Activated CD8-positive, alpha-beta memory T cell treated with anti-CD3 and anti-CD28 coated beads, Interleukin-2, amount 50 U/mL, for 4 hours (primary cell): ENCODE data around the gene PRKAG2.

Experiments used
- DNase-seq: peaks from one replicate; pipeline ENCODE4 v3.0.0-alpha.2; 2020

Gene PRKAG2

DNA sequence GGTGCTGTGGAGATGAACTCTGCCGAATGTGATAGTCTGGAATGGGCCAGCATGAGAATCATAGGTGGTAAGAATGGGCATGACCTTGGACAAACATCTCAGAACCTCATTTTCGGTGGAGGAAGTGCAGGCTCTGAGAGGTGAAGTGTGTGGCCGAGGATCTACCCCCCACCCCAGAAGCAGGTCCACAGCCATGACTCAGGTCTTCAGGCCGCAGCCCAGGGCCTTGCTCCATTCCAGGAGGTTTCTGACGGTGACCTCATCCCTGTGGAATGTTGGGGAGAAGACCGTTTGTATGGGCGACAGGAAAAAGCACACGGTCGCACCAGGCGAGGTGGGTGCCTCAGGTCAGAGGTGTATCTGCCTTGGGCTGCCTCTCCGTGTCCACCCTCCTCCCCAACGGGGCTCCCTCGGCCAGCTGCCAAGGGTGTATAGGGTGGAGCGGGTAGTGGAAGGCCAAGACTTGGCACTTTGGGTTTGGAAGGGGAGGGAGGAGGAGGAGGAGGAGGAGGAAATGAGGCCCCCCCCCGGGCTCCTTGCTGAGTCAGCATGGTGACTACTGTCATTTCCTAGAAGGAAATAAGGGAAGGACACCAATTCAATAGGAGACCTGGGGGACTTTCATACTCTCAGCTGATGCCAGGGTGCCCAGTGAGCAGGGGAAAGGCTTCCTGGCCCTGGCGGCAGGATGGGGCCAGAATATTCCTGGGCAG is 189.2 kb downstream of the PRKAG2 start:
- no peak for DNase-seq

DNA sequence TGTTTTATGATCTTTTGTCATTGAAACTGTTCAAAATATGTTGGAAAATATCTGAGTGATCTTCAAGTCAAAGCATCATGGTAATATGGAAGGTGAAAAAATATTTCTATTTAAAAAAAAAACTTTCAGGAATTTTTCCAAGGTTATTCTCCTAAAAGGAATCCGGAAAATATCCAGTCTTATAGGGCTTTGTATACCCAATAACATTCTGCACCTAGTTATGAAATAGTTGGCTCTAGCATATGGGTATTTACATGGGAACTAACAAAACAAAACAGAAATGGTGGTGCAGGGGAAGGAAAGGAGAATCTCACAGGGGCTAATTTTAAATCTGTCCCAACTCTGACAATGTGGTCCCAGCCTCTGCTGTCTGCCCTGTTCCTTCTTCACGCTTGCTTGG is 190.1 kb downstream of the PRKAG2 start:
- no peak for DNase-seq

DNA sequence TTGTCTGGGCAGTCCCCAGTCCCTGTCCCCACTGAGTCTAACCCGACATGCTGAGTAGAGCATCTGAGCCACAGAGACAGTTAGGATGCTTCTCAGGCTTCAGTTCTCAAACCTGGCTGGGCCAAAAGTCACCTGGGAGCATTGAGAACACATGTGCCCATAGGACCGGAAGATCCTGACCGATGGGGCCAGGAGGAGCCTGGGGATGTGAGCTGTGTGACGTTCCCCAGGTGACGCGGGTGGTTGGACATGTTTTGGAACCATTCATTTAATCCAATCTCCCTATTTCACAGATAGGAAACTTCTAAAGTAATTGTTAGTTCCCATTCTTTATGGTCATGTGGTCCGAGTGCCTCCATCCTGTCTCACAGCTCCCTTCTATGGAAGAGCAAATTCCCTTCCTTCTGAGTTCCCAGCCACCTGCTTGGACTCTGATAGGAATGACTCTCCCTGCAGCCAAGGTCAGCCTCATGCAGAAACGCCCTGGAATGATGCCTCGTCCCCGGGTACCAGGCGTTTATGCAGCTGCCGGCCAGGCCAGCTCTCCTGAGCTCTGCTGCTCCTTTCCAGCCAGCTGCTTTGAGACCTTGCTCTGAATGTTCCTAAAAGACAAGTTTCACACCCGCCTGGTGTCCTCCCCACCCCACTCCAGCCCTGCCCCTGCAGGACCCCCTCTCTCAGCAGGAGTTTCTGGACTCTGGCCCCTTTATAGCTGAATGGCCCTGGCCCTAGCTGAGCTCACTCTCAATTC is 190.7 kb downstream of the PRKAG2 start:
- DNase-seq: no peak

DNA sequence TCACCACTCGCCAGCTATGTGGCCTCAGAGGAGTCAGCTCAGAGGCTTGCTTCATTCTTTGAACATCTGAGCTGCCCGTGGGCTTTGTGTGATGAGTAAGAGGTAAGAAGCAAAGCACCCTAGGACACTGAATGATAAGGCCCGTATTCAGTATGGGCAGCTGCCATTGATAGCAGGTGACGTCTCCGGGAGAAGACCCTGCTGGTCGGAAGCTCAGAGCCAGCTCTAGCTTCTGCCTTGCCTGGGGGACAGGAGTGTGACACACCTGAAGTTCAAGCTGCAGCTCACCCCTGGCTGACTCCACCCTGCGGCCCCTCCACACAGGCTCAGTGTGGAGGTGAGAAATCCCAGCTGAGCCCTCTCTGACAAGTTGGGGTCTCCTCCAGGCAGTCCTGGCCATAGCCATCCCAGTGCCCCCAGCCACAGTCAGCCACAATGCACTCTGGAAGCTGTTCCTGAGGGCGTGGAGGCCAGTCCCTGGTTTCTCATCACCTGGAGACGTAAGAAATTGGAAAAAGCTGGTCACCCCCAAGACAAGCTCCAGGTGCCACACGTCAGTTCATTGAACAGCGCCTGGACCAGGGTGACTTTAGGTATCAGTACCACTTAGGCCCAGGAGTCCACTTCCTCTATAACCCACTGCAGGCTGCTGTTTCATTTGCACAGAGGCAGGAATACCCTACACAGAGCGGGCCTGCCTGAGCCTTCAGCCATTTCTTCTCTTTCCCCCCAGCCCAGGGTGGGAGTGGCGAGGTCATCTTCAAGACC is 192.3 kb downstream of the PRKAG2 start:
- no peak for DNase-seq

DNA sequence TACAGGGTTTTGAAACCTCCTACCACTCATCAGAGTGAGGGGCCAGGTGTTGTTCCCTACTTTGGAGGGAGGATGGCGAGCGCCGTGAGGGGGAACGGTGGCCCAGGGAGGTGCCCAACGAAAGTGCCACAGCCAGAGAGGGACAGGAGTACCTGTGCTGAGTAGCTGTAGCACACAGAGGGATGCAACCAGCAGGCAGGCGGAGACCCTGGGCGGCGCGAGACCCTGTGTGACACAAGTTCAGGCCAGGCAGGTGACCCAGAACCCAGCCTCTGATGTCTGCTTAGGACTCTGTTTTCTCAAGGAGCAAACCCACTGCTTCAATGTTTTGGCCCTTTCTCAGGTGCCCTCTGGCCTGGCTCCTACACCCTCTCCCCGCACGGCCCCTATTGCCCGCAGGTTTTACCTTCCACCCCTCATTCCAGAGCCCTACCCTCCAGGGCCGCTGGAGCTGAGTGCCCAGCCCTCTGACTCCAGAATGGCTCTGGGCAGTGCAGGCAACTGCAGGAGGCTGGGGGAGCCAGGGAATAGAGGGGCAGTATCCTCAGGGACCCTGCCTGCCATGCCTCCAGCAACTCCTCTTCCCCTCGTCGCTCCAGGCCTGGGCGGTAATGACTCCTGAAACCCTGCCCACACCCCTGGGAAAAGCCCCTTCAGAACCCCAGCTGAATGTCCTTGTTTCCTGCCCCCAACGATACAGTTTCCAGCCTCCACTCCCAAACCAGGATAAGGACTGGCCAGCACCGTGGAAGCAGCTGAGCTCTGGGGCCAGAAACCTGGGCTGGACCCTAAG is 193.1 kb downstream of the PRKAG2 start:
- DNase-seq: no peak

DNA sequence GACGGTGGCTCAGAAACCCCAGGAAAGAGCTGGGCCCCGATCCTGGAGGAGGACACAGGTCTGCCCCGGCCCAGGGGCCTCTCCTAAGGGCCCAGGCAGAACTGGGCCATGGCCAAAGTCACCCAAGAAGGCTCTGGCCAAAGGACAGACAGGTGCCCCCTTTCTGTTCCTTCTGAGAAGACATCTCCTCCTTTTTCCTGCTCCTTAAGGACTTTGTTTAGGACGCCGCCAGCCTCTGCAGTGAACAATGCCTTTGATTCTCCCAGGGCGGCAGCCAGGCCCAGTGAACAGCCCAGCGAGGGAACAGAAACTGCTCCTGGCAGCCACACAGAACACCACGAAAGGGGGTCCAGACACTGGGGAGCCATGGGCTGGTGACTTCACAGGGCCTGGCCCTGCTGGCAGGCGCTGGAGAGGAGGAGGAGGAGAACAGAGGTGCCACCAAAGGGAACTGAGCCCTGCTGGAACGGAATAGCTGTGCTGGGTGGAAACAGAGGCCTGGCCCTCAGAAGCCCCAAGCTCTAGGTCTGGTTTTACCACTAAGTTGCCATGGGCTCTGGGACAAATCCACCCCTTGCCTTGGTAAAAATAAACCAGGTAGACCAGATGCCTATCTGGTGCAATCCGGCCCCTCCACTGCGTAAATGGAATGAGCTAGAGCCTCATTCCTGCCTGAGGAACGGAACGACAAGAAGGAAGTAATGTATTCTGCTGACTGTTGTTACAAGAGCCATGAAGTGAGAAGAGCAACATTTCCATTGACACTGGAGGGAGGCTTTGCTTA is 193.9 kb downstream of the PRKAG2 start:
- no peak for DNase-seq

DNA sequence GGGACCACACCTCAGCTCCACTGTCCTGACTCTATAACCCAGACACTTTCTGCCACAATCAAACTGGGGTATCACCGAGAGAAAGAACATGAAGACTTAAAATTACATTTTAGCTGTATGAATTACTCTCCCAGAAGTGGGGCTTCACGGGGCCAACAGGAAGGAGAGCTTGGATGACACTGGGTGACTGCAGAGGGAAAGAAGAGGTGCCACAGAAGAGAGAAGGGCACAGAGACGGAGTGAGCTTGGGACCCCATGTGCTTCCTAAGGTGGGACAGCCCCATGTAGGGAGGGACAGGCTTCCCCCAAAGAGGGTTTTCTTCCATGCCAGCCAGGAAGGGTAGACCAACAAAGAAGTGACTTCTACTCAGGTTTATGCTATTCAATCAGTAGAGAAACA is 195.2 kb downstream of the PRKAG2 start:
- DNase-seq: no peak

DNA sequence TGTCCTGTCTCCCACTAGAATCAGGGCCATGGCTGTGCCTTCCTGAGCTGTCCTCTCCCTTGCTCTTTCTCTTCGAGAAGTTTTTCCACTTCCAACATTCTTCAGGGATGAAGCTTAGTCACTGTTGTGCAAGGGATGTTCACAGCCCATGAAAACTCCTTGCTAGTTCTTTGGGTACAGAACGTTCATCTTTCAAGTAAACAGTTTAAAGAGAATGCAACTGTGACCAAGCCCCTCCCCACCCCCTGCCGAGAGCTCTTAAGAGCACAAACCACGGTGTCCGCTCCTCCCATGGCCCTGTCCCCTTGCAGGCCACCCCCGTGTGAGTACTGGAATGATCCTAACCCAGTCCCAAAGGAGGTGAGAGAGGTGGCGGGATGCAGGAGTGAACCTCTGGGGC is 196.1 kb downstream of the PRKAG2 start:
- no peak for DNase-seq

DNA sequence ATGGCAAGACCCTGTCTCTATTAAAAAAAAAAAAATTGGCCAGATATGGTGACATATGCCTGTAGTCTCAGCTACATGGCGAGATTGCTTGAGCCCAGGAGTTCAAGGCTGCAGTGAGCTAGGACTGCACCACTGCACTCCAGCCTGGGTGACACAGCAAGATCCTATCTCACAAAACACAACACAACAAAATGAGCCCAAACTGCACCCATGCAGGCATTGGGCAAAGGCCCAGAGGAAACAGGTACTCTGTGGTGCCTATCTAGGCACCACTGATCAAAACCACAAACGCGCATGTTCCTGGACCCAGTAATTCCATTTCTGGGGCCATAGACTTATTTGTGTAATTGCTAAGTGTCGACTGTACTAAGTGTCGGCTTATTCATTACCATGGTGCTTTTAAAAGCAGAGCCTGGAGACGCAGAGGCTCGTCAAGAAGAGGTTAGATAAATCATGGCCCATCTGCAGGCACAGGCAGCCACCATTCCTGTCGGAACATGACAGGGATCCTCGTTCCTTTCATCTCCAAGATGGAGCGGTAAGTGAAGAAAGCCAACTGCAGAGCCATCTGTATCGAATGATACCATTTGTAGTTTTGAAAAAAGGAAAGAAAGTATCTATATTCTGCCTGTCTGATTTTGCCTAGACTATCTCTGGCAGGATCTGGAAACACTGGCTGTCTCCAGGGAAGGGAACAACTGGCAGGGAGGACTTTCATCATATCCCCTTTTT is 196.9 kb downstream of the PRKAG2 start:
- DNase-seq: no peak

DNA sequence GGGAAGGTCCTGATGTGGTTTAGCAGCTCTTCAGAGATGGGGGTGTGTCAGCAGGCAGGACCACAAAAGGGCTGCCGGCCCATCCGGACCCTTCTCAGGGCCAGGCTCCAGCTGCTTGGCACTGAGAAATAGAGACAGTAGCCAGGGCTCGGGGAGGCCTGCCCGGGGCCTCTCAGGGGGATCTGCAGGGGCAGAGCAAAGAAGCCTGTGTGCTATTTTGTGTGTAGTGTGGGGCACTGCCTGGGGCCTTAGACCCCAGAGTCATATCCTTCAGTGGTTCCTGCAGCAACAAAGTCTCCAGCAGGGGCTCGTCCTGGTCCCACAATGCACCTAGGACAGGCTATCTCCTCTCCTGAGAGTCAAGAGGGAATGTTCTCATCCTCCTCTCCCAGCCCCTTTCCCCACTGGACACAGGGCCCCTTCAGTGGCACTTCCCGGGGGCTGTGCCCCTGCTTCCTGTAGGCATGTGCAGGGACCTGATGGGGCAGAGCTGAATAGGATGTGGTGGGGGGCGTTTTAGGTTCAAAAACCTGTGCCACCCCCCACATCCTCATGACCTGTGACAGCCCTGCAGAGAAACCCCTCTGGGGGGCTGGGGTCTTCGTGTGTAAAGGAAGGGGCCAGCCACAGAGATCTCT is 197.7 kb downstream of the PRKAG2 start:
- DNase-seq: no peak

DNA sequence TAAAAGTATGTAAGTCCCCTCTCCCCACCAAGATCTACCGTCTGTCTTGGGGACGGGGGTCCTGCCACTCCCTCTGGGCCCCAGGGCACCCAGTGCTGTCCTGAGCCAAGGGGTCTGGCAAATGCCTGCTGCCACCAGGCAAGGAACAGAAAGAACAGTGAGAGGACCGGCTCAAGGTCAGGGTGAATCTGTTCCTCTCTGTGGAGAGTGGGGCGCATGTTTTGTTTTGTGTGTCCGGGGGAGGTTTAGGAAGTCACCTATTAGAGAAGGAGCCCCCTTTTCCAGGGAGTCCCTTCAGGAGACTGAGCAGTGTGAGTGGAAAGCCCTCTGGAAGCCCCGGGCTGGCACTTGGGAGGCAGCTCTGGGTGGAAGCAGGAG is 198.7 kb downstream of the PRKAG2 start:
- DNase-seq: no peak

DNA sequence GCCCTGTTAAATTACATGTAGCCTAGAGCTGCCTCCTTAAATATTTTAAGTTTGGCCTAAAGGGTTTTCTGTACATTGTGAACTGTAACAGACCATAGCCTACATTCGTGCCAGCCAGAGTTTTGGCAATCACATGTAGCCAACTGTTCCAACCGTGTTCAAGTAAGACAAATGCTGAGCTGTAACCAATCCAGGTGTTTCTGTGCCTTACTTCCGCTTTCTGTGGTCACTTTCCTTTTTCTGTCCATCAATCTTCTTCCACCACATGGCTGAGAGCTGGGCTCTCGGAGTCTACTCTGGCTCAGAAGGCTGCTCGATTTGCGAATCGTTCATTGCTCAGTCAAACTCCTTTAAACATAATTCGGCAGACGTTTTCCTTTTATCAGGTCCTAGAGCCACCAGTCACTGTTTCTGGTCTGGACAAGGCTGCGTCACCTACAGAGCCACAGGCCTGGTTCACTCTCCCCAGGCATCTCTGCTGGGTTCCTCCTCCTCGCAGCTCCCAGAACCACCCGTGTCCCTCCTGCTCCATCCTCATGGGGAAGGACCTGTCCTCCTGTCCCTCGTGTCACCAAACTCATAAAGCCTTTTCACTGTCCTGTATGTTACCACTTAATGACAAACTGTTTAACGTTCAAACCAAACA is 199.2 kb downstream of the PRKAG2 start:
- no peak for DNase-seq

DNA sequence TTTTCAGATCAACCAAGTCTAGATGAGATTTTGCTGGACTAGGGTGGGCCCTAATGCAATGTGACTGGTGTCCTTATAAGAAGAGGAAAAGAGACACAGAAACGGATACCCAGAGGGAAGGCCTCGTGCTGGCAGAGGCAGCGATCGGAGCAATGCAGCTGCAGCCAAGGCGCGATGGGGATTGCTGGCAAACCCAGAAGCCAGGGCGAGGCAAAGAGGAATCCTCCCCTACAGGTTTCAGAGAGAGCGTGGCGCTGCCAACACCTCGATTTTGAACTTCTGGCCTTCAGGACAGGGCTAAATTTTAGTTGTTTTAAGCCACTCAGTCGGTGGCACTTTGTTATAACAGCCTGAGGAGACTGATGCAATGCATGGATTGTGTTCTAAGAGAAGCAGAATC is 200.2 kb downstream of the PRKAG2 start:
- DNase-seq: no peak

DNA sequence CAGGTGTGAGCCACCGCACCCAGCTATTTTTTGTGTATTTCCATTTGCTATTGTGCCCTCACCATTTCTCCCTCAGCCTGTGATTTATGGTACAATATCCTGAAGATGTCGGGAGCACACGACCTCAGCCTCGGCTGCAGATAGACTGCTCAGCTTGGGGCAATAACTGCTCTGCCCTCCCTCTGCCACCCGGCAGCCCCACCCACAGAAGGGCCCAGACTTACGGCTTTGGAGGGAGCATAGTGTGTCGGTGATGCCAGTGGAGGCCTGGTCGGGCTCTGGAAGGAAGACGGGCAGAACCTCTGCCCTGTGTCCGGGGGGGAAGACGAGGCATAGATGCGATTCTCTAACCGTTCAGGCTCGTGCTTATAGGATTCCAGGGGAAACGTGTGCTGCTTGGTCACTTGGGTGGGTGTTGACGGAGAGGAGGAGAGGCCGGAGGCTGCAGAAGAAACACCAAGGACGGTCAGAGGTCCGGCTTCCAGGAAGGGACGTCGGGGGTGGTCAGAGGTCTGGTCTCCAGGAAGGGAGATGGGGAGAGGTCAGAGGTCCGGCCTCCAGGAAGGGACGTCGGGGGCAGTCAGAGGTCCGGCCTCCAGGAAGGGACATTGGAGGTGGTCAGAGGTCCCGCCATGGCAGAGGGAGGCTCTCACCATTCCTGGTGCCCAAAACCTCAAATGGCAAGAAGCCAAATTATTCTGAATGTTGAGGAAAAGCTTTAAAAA is 201.6 kb downstream of the PRKAG2 start:
- no peak for DNase-seq

DNA sequence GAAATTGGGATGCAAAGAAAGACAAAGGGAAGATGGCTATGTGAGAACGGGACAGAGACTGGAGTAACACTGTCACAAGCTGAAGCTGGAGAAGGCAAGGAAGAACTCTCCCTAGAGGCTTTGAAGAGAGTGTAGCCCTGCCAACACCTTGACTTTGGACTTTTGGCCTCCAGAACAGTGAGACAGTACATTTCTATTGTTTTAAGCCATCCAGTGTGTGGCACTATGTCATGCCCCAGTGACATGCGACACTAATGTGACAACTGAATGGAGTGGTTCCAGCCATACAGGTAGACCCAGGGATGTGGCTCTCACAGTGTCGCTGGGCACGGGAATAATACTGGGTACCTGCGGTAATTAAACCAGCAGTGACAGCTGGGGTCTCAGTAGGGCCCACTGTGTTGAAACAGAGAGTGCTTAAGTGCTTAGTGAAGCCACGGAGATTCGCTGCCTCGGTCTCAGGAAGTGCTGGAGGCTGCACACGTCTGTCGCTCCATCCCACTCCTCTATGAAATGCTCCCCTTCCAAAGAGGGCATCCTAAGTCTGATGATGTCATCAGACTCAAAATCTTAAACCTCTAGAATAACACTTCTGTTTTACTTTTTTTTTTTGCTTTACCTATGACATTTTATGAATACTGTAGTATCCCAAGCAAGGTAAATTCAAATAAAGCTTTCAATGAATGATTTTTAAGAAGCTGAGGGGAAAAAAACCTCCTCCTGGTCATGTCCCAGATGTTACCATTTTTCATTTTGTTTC is 202.6 kb downstream of the PRKAG2 start:
- no peak for DNase-seq

DNA sequence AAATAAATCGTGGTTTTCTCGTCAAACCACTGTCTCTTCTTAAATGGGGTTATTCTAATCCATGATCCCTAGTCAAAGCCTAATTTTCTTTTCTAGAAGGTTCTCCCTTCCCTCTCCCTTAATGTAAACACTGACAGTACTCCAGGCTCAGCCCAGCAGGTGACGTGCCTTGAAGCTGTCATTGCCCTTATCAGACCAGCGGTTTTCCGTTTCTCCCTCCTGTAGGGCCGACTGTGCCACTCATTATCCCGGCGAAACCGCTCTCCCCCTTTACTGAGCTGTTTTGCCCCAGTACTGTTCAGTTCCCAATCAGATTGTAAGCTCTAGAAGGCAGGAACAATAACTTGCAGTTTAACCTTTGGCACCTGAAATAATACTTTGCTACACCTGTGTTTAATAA is 203.7 kb downstream of the PRKAG2 start:
- no peak for DNase-seq

DNA sequence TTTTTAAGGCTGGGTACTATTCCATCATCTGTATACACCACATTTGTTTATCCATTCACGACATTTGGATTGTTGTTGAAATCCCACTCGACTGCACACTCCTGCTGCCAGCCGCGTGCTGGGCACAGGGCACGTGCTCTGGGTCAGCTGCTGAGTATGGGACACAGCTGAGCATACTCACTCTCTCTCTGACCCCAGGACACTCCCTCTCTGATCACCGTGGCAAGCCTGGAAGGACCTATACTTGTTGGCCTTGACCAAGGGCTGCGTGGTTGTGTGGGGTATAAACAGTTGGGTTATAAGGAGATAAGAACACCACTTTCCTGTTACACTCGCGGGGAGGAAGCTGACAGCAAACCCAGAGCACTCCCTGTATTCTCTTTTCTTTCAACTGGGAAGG is 204.2 kb downstream of the PRKAG2 start:
- no peak for DNase-seq

DNA sequence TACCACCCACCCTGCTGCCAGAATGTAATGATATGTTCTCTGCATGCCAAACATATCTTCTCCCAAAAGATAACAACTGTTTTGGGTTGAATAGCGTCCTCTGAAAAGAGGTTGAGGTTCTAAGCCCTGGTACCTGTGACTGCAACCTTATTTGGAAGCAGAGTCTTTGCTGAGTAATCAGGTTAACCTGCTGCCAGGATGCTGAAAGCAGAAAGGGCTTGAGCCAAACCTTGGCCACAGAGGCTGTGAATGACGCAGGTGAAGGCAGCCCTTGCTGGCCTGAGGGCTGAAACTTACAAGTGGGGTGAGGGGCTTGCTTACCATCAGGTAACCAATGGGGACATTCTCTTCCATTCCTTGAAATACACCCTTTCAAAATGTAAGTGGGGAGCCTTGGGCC is 205.4 kb downstream of the PRKAG2 start:
- DNase-seq: no peak

DNA sequence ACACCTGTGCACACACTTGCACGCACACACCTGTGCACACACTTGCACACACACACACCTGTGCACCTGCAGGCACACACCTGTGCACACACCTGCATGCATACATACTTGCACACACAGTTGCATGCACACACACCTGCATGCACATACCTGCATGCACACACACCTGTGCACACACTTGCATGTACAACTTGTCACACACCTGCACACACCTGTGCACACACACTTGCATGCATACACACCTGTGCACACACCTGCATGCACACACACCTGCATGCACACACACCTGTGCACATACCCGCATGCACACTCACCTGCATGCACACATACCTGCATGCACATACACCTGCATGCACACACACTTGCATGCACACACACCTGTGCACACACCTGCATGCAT is 207.2 kb downstream of the PRKAG2 start:
- DNase-seq: no peak
